SH-SY5Y (cell line): ENCODE data around the gene OGFOD2.

Experiments
- GATA2 ChIP-seq: IDR thresholded peaks from 2 replicates; pipeline ENCODE4 v1.6.1; 2011; ENCODE audit warnings: mild to moderate bottlenecking, low read depth, low read length
- GATA3 ChIP-seq: IDR thresholded peaks from 2 replicates; pipeline ENCODE4 v1.6.1; 2011; ENCODE audit warnings: low read depth, mild to moderate bottlenecking, low read length, moderate library complexity

The OGFOD2 gene

DNA sequence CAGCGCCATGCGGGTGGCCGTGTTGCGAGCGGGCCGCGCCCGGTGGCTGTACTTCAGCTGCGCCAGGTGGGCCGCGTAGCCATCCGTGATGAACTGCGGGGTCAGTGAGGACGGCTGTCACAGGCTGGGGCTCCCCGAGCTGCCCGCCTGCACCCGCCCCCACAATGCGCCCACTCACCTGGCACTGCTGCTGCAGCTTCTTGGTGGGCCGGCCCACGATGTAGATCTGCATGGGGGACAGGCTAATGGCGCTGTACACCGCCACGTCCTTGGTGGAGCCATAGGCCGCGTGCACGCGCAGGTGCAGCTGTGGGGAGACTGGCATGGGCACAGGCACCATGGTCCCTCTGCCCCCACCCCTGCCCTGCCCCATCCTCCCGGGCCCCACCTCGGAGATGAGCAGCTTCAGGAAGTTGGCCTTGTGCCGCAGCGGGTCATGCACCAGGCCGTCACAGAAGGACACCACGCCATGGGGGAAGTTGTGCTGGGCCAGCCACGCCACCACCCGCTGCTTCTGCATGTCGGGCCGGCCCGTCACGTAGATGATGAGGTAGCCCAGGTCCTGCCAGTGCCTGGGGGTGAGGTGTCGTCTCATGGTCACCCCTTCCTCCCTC is 11.3 kb downstream of the OGFOD2 start:
- TF ChIP-seq GATA3: no peak

DNA sequence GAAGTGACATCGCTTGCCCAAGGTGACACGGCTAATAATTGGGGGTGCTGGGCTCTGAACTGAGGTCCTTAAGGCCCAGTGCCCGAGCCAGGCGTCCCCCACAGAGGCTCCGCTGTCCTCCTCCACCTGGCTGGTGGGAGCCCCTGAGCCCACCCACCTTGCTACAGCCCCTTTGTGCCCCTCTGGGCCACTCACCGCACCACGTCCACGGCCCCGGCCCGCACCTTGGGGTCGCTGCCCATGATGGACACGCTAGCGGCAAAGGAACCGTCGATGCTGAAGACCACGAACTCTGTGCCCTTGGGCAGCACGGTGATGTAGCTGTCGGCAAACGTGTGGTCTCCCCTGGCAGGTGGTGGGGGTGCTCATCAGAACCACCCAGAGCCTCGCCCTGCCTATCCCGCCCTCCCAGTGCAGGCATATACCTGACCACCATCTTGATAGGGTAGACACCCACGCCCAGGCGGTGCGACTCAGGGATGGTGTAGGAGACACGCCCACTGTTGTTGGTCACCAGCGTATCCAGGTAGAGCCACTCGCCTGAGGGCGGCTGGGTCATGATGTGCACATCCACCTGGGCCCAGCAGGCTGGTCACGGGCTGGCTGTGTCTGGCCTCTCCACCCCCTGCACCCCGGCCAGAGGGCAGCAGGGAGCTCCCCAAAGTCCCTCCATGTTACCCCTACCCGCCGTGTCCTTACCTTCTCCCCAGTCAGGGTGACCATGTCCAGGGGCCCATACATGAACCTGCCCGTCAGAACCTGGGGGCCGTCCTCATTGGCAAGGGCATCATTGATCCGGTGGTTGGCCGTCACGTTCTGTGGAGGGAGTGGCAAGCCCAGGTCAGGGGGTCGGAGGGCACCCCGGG is 12.3 kb downstream of the OGFOD2 start:
- no peak for TF ChIP-seq GATA2
- TF ChIP-seq GATA3: no peak

DNA sequence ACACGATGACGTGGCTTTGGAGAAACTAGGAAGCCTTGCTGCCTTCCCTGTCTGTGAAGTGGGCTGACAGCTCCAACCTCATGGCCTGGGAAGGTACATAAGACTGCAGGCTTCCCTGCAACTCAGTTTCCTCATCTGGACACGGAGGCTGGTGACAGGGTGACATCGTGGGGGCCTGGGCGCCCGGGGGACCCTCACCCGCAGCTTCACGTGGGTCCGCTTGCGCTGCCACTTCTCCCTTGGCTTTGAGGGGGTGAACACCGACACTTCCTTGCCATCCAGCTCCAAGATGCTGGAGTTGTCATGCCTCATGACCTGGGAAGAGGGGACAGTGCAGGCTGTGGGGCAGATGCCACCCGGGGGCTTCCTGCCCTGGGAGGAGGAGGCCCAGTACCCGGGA is 13.0 kb downstream of the OGFOD2 start:
- TF ChIP-seq GATA2: no peak
- TF ChIP-seq GATA3: no peak

DNA sequence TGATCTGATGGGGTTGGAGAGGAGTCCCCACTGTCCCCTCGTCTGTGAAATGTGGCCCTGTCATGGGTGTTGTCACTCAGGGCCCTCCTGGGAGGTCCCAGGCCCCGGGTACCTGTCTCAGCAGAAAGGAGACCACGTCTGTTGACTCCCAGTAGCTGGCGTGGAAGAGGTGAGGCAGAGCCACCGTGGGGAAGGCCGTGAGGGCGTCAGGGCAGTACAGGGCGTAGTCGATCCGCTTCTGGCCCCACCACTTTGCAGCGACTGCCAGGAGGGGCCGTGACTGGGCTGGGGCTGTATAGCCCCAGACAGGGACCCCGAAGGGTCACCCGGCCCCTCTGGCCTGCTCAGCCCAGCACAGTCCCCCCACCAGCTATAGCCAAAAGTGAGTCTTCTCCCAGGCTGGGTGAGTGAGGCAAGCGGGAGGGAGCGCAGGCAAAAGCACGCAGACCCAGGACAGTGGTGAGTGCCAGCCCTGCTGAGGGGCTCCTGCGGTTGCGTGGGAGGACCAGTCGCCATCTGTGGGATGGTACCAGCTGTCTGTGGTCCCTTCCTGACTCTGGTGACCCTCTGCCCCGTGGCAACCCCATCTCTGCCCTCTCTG is 13.7 kb downstream of the OGFOD2 start:
- TF ChIP-seq GATA3 (no peak), GATA2 (no peak)

DNA sequence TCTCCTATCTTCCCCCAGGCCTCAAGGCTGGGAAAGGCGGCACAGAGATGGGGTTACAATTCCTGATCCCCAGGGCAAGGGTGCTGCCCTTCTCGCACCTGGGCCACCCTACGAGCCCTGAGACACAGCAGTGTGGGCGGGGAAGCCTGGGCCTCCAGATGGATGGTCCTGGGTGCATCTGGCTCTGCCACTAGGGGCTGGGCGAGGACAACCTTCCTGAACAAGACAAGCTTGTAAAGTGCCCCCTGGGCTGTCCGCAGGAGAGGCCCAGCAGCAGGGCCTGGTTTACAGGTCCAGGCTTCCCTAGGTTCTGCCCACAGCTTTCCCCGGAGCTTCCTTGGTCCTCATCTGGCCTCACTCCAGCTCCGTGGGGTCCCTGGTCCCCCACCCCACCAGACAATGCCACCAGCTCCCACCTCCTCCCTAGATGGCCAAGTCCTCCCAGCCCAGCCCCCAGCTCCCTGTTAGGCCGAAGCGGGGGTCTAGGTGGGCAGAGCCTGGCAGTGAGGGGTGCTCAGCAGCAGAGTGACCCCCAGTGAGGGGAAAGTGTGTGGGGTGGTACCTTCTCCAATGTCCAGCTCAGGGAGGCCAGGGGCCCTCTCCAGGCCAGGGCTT is 14.3 kb downstream of the OGFOD2 start:
- no peak for TF ChIP-seq GATA2

DNA sequence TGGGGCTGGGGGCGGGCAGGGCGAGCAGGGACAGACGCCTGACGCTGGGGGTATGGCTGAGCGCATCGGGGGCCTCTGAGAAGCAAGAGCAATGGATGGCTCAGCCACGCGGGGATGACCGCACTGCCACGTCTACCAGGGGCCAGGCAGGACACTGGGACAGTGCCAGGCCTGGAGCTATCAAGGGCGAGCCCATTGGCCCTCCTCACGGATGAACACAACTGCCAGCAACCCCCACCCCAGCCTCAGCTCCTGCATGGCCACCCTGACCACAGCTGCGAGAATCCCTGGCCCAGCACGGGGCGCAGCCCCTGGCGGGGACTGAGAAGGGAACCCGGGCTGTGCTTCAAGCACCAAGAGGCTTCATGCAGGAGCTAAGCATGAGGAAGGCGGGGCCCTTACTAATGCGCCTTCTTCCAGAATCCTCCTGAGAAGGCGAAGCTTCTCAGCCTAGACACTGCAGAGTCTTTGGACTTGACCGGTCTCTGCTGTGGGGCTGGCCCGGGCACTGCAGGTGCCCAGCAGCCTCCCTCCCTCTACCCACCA is 14.9 kb downstream of the OGFOD2 start:
- no peak for TF ChIP-seq GATA2
- no peak for TF ChIP-seq GATA3

DNA sequence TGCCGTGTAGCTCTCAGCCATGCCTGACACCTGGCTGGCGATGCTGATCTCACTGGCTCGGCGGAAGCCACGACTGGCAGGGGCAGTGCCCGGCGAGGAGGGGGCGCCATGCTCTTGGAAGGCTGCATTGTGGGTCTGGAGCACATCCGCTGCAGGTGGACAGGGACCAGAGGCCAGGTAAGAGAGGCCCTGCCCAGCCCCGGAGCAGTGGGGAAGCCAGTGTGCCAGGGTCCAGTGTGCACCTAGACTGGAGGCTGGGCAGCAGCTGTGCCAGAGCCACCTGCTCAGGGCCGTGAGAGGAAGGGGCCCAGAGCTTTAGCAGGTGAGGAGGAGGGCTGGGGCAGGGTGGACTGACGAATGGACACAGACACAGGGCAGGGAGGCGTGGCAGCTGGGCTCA is 15.5 kb downstream of the OGFOD2 start:
- TF ChIP-seq GATA3 (no peak), GATA2 (no peak)

DNA sequence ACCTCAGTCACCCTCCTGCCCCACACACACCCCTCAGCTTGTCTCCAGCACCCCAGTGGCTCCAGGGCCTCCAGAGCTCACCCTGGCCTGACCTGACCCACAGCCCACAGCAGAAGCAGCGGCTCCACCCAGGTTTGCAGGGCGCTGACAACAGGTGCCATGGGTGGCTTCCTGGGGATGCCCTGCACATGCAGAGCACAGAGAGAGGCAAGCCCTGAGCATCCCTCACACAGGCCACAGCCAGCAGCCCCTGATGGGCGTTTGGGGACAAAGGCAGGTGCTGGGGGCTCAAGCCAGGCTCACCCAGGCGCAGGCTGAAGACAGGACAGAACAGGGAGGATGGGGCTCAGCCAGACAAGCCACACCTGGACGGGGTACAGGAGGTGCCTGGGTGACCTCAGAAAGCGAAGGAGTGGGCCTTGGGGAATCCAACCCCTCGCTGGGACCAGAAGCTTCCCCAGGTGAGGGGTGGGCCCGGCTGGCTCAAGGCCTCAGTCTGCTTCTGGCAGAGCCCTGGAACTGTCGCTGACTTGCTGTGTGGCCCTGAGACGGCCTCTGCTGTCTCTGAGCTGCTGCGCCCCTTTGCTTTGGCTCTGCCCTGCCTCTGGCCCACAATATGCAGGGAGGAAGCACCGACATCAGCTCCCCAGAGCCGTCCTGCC is 16.0 kb downstream of the OGFOD2 start:
- no peak for TF ChIP-seq GATA2
- no peak for TF ChIP-seq GATA3

DNA sequence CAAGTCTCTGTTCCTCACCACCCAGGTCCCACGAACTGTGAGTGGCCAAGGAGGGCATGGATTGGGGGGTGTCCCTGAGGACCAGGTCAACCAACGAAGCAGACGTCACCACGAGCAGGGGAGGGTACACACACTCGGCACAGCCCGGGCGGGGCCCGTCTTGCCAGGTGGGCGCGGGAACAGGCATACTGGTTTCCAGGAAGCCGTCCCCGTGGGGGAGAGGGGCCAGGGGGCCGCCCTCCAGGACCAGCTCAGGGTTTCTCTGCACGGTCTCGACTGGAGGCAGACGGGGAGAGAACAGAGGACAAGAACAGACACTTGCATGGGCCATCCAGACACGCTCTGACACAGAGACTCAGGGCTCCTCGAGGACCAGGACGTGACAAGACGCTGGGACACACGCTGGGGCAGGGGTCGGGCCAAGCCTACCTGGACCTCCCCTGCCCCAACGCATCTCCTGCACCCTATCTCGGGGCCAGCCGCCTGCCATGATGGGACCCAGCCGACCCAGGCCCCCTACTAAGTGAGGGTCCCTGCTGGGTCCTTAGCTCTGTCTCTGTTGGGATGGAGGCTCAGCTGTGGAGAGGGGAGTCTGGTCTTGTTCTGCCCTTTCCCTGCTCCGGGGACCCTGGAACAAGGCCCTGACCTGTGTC is 16.7 kb downstream of the OGFOD2 start:
- TF ChIP-seq GATA3 (no peak), GATA2 (no peak)

DNA sequence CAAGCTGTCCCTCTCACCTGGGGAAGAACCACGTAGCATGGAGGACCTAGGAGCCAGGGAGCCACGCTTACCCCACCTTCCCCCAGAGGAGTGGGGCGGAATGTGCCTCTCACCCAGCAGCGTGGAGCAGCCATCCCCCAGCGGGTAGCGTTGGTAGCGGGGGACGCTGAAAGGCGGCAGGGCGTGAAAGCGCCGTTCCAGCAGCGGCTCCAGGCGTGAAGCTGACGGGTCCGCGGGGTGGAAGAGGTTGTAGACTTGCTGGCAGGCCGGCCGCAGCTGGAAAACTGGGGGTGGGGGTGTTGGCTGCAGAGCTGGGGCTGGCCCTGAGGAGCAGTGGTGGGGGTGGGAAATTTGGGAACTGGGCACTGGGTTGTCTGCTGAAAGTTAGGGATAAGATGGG is 17.3 kb downstream of the OGFOD2 start:
- TF ChIP-seq GATA3: no peak
- TF ChIP-seq GATA2: no peak

DNA sequence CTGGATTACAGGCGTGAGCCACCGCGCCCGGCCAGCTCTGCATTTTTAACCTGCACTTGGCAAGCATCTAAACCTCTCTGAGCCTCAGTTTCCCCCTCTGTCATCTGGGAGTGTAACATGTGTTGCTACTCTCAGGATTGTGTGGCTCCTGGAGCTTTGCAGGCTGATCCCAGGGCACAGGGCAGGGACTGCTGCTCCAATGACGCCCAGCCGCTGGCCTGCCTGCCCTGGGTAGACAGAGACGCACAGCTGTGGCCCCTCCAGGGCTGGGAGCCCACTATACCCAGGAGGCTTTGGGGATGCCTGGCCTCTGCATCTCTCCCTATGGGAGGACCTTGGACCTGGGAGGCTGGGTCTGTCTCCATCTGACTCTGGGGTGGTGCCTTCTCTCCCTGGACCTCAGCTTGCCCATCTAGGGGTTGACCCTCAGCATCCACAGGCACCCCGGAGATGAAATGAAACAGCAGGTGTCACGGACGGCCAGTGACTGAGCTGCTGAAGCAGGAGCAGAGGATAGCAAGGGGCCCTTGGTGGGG is 19.2 kb downstream of the OGFOD2 start:
- TF ChIP-seq GATA2 (no peak), GATA3 (no peak)

DNA sequence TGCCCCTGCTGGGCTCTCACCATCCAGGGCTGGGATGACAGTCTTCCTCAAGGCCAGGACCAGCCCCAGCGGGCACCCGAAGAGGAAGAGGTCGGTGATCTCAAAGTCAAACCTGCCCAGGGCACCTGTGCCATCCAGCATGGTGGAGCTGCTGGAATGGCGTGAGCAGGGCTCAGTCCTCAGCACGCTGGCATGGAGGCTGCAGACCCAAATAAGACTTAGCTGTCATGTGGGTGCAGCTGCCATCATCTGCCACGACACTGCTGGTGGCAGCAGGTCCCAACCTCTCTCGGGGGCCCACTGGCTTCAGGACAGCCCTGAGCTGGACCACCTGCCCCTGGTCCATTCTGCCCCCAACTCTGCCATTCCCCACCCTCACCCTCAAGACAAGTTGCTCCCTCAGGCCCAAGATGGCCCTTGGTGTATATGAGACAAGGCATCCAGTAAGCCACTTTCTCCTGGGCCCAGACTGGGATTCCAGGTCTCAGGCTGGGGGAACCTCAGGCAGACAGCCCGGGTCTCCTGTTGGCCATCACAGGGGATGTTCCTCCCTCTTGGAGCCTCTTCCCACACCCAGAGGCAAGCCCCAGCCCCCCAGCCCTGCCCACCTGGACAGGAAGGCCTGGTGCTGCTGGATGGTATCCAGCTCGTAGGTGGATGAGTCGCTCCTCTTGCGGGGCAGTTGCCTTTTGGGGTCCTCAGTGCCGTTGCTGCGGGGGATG is 19.9 kb downstream of the OGFOD2 start:
- TF ChIP-seq GATA3: no peak
- no peak for TF ChIP-seq GATA2

DNA sequence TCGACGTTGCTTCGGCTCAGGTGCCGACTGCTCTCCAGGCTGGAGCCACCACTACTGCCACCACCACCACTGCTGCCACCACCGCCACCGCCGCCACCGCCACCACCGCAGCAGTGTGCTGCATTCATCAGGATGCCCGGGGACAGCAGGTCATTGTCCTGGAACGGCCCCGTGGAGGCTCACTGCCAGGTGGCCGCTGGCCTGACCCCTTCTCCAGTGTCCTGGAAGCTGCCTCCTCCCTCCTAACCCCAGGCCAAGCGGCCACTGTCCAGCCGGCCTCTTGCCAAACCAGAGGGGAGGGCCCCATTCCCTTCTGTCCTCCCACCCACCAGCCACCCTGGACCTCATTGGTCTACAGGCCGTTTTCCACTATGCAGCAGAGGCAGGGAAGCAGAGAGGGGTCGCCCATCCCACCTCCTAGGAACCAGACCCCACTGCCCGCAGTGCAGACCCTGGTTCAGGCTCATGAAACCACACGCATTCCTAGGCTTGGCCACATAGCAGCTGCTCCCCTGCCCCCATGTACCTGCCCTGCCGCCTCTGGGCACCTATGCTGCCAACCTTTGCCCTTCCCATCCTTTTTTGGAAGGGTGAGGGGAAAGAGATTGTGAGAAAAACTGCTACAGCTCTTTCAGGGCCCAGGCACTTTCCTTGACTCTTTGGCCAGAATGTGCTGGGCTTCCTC is 20.6 kb downstream of the OGFOD2 start:
- TF ChIP-seq GATA3 (no peak), GATA2 (no peak)

DNA sequence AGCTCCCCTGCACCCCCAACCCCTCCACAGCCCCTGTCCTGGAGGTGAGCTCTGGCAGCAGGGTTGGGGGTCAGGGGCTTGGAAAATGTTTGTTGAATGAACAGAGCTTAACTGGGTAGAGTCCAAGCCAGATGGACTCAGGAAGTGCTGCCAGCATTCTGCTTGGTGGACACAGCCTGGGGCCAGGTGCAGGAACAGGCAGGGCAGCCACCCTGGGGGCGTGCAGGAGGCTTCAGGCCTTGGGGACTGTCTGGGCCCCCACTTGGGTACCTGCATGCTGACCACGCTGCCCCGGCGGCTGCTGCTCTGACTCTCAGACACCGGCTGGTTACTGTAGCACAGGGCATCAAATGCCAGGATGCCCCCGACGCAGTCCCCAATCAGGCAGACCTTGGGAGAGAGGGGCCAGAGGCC is 21.2 kb downstream of the OGFOD2 start:
- TF ChIP-seq GATA2 (no peak), GATA3 (no peak)
